Erythroblast (primary cell): ENCODE results near the gene ADAP1.

Experiments used
- DNase-seq, 2 experiments: peaks; one replicate each; lab custom pipeline; 2025; lab: John Stamatoyannopoulos, UW
- GATA1 ChIP-seq: IDR thresholded peaks from 2 replicates; pipeline ENCODE4 v1.6.1; 2011; ENCODE audit warnings: low read depth, mild to moderate bottlenecking, control low read depth, low read length, moderate library complexity
- POLR2A ChIP-seq: IDR thresholded peaks from 2 replicates; pipeline ENCODE4 v1.6.1; 2011; ENCODE audit warnings: mild to moderate bottlenecking, low read length

The ADAP1 gene

GRCh38 chr7:849145-849544 lies 105.3 kb downstream of the ADAP1 start:
- DNase-seq: no peak
- TF ChIP-seq POLR2A: no peak
- no peak for TF ChIP-seq GATA1
